Mucosa of rectum (tissue), 2 donors: ENCODE data around the gene FAM72D.
A peak's percentile ranks its signal among the peaks of the same experiment; 100 is the strongest.
"Not testable (repeated sequence)": the region's sequence is repeated elsewhere in the genome, so short reads cannot be mapped to it uniquely, and the experiment has no call there.

Source experiments
- H3K27ac ChIP-seq, 2 donors: one replicate each; pipeline ENCODE4 v1.7.0; 2013; ENCODE audit warnings: inconsistent platforms in 2 of 2, low read depth in 2 of 2, low read length in 2 of 2
- H3K27me3 ChIP-seq, 2 donors: one replicate each; pipeline ENCODE4 v1.7.0; 2013; ENCODE audit warnings: low read length in 2 of 2; ENCODE audit not compliant: control insufficient read depth in 2 of 2, insufficient read depth in 2 of 2
- H3K36me3 ChIP-seq, 2 donors: one replicate each; pipeline ENCODE4 v1.7.0; 2013; ENCODE audit warnings: low read length in 2 of 2; ENCODE audit not compliant: control insufficient read depth in 2 of 2, insufficient read depth in 2 of 2
- H3K4me1 ChIP-seq, 2 donors: one replicate each; pipeline ENCODE4 v1.7.0; 2013; ENCODE audit warnings: low read length in 2 of 2, mild to moderate bottlenecking in 1 of 2; ENCODE audit not compliant: control insufficient read depth in 2 of 2, insufficient read depth in 2 of 2
- H3K4me3 ChIP-seq, 2 donors: one replicate each; pipeline ENCODE4 v1.7.0; 2013; ENCODE audit warnings: low read length in 2 of 2
- H3K9ac ChIP-seq, 2 donors: one replicate each; pipeline ENCODE4 v1.7.0; 2013; ENCODE audit warnings: low read length in 2 of 2, low read depth in 1 of 2, mild to moderate bottlenecking in 1 of 2
- H3K9me3 ChIP-seq, 2 donors: one replicate each; pipeline ENCODE4 v1.7.0; 2013; ENCODE audit warnings: low read length in 2 of 2; ENCODE audit not compliant: control insufficient read depth in 2 of 2
- donor health status: healthy.
- donor health status: Normal muscosa, but diverticular disease.

Gene FAM72D

DNA sequence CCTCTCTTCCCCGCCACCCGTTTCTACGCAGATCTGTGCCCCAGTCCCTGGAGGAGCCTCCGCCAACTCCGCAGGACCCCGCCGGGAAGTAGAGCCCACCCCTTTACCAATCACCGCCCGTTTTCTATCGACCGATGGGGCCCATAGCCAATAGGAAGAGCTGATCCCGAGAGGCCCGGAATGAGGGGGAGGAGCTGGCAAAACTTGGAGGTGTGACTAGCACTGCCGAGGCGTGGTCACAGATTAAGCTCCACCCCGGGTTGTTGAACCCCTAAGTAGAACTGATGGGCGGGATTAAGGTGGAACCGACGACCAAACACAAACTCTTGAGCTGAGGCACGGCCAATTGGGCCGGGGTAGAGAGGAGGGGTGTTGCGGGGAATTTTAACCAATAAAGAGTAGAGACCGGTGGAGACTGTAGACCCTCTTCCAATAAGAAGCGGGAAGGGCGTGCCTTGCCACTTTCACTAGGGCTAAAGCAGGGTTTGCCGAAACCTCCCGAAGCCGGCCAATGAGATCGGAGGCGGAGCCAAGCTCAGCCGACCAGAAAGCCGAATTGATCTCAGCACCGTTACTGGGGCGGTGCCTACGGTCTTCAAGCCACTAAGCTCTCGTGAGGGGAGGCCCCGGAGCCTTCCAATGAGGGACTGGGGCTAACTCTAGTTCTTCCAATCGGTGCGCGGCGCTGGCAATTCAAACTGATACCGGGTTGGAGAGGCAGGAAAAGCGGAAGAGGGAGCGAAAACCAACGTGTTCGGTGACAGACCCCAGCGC is at the start of gene FAM72D, which contains the start of gene SRGAP2B:
Gene FAM72D, plus strand, starts transcription at position 691 of the 774 bp plus-strand sequence. CDS start 874 bp downstream, outside the sequence.
Gene SRGAP2B, minus strand, starts transcription at position 45 of the 774 bp plus-strand sequence. CDS start 2,427 bp downstream, outside the sequence.
- peak within 1 kb of the TSS; percentile 26 to 40 for H3K4me3 ChIP-seq
- H3K9me3 ChIP-seq, H3K36me3 ChIP-seq, H3K9ac ChIP-seq, H3K27me3 ChIP-seq, H3K27ac ChIP-seq, H3K4me1 ChIP-seq: not testable (repeated sequence)

DNA sequence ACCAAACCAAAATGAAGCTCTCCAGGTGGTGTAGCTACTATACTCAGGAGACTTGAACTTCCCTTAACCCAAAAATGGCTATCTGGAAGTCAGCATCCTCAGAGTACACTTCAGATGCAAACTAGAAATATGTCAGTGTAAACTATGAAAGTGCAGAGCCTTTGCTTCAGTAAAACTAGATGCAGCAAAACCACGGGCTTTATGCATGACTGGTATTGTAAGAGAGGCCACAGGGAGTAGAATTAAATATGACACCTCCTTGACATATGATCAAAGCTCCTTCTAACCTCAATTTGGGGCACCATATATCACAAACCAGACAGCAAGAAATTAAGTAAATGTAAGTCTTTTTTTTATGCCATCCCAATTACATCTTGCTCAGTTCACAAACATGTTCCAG is 48.2 kb upstream of the FAM72D start:
- H3K36me3 ChIP-seq, H3K27me3 ChIP-seq, H3K4me1 ChIP-seq, H3K27ac ChIP-seq, H3K9ac ChIP-seq, H3K9me3 ChIP-seq, H3K4me3 ChIP-seq: not testable (repeated sequence)

GRCh38 chr1:145048181-145048856 is 47.5 kb upstream of the FAM72D start:
- not testable (repeated sequence) for H3K27me3 ChIP-seq, H3K9ac ChIP-seq, H3K36me3 ChIP-seq, H3K4me1 ChIP-seq, H3K27ac ChIP-seq, H3K9me3 ChIP-seq, H3K4me3 ChIP-seq

GRCh38 chr1:145052019-145052776 is 43.6 kb upstream of the FAM72D start:
- H3K27ac ChIP-seq, H3K4me3 ChIP-seq, H3K9me3 ChIP-seq, H3K27me3 ChIP-seq, H3K36me3 ChIP-seq, H3K4me1 ChIP-seq, H3K9ac ChIP-seq: not testable (repeated sequence)

GRCh38 chr1:145053428-145053827 is 42.3 kb upstream of the FAM72D start:
- H3K9me3 ChIP-seq, H3K27me3 ChIP-seq, H3K36me3 ChIP-seq, H3K27ac ChIP-seq, H3K9ac ChIP-seq, H3K4me1 ChIP-seq, H3K4me3 ChIP-seq: not testable (repeated sequence)

DNA sequence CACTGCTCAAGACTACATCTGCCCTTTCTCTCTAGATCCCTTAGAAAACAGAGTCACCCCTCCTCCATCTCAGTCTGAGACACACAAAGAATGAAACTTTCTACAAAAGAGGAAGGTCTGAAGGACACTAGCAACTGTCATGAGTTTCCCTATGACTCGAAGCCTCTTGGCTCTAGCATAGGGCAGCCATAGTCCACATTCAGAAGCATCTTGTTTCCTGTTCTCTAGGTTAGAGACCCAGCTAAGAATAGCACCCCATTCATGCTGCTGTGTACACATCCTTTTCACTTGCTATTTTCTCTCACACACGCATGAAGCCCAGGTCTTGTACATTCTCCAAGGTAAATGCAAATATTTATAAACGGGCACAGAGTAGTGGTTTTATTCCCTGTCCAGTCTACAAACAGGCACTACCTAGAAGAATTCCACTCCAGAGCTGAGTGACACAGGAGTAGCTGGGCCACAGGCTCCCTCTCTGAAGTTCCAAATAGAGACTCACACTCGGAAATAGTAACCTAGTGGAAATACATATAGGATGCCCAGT is 40.5 kb upstream of the FAM72D start:
- not testable (repeated sequence) for H3K4me3 ChIP-seq, H3K4me1 ChIP-seq, H3K36me3 ChIP-seq, H3K27ac ChIP-seq, H3K27me3 ChIP-seq, H3K9me3 ChIP-seq, H3K9ac ChIP-seq

GRCh38 chr1:145058184-145058583 is 37.6 kb upstream of the FAM72D start:
- H3K36me3 ChIP-seq, H3K27ac ChIP-seq, H3K9ac ChIP-seq, H3K4me1 ChIP-seq, H3K4me3 ChIP-seq, H3K9me3 ChIP-seq, H3K27me3 ChIP-seq: not testable (repeated sequence)

- not testable (repeated sequence) for H3K4me3 ChIP-seq, H3K4me1 ChIP-seq, H3K36me3 ChIP-seq, H3K27me3 ChIP-seq, H3K9ac ChIP-seq, H3K9me3 ChIP-seq, H3K27ac ChIP-seq
Observed at GRCh38 chr1:145063285-145063684, 32.5 kb upstream of the FAM72D start.

DNA sequence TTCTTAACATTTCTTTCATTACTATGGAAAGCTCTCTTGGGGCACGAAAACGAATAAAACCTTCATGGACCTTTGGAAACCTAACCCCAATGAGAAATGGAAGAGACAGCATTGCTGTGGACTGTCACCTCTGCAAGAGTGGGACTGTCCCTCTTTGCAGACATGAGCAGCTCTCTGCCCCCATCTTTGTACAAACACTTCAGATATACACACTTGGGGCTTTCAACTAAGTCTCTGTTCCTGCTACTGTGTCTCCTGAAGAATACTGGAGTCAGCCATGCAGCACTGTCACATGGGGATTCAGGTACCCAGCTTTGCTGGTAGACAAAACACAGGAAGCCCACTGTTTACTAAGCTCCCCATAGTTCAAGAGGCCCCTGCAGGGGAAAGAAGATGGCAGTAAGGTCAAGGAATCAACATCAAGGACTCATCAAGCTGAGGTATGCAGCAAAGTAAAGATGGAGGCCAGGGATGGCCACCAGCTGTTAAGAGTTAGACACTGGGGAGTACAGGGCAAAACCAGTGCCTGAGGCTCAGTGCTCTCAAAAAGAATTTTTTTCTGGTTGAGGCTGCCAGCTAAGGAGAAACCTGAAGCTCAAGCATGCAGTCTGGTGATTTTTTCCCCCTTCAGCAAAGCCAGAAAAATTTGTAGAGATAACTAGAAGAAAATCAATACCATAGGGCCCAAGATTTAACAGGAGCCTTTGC is 31.7 kb upstream of the FAM72D start:
- H3K27ac ChIP-seq, H3K9me3 ChIP-seq, H3K36me3 ChIP-seq, H3K4me3 ChIP-seq, H3K4me1 ChIP-seq, H3K27me3 ChIP-seq, H3K9ac ChIP-seq: not testable (repeated sequence)
